NCI-H2029 treated with DMSO at 0.1 percent for 48 hours (cell line): ENCODE results near the gene MEX3A.
"Not testable (repeated sequence)": the region's sequence is repeated elsewhere in the genome, so short reads cannot be mapped to it uniquely, and the experiment has no call there.

ENCODE experiments used
- DNase-seq: peaks from one replicate; lab custom pipeline; 2025; lab: John Stamatoyannopoulos, UW

MEX3A gene

GRCh38 chr1:156078728-156079127 is 3.5 kb downstream of the MEX3A start:
- no peak for DNase-seq

- DNase-seq: no peak
Observed at GRCh38 chr1:156077430-156077760, 4.9 kb downstream of the MEX3A start.

GRCh38 chr1:156076609-156077429 is 5.4 kb downstream of the MEX3A start:
- no peak for DNase-seq

- no peak for DNase-seq
Observed at GRCh38 chr1:156075775-156076204, 6.5 kb downstream of the MEX3A start.

GRCh38 chr1:156075162-156075561 is 7.1 kb downstream of the MEX3A start:
- no peak for DNase-seq

- no peak for DNase-seq
Observed at GRCh38 chr1:156074661-156075060, 7.6 kb downstream of the MEX3A start.

GRCh38 chr1:156073740-156074139 is 8.5 kb downstream of the MEX3A start:
- DNase-seq: no peak

- no peak for DNase-seq
Observed at GRCh38 chr1:156073110-156073687, 9.1 kb downstream of the MEX3A start.

GRCh38 chr1:156072251-156072650 is 10.0 kb downstream of the MEX3A start:
- DNase-seq: no peak

GRCh38 chr1:156071332-156071816 is 10.9 kb downstream of the MEX3A start:
- DNase-seq: not testable (repeated sequence)

- peak; percentile 35 for DNase-seq
Observed at GRCh38 chr1:156070548-156070947, 11.7 kb downstream of the MEX3A start.

GRCh38 chr1:156069490-156070455 is 12.5 kb downstream of the MEX3A start:
- no peak for DNase-seq

GRCh38 chr1:156067262-156067661 is 15.0 kb downstream of the MEX3A start:
- DNase-seq: no peak

- DNase-seq: no peak
Observed at GRCh38 chr1:156065871-156066270, 16.4 kb downstream of the MEX3A start.

GRCh38 chr1:156065212-156065611 is 17.1 kb downstream of the MEX3A start:
- DNase-seq: no peak

- DNase-seq: no peak
Observed at GRCh38 chr1:156064615-156065014, 17.6 kb downstream of the MEX3A start.

- DNase-seq: no peak
Observed at GRCh38 chr1:156063997-156064285, 18.3 kb downstream of the MEX3A start.

GRCh38 chr1:156062189-156062588 is 20.1 kb downstream of the MEX3A start:
- DNase-seq: no peak

- peak; percentile 81 for DNase-seq
Observed at GRCh38 chr1:156060937-156061636, 21.2 kb downstream of the MEX3A start, which contains the start of gene RAB25. TSS of gene RAB25 (plus strand) at chr1:156061160. CDS start at chr1:156061401, 241 bp downstream.

- no peak for DNase-seq
Observed at GRCh38 chr1:156056326-156056849, 25.9 kb downstream of the MEX3A start.

GRCh38 chr1:156055281-156056048 is 26.8 kb downstream of the MEX3A start:
- DNase-seq: no peak
